Esophagus squamous epithelium (tissue), 5 donors: ENCODE results near the gene CNNM1. TPM values are rescaled to one million over a fixed set of nuclear protein-coding genes. Genes with fewer than 3 reads are reported as not detected.

Source experiments
- DNase-seq: peaks from one replicate; lab custom pipeline; 2025; lab: John Stamatoyannopoulos, UW
- H3K27ac ChIP-seq, 4 donors: fragments of 200-600 bp; sonication (generic); one replicate each; pipeline ENCODE4 v1.5.1; 2016 to 2019; ENCODE audit warnings: mild to moderate bottlenecking in 1 of 4
- H3K27me3 ChIP-seq, 4 donors: fragments of 200-600 bp; sonication (generic); 1 replicate in 3 of 4; 2 replicates in 1 of 4; pipeline versions ENCODE4 v1.5.1 to v1.6.0; 2017 to 2021; ENCODE audit warnings: antibody characterized with exemption in 1 of 4
- H3K36me3 ChIP-seq, 3 donors: fragments of 200-600 bp; sonication (generic); one replicate each; pipeline ENCODE4 v1.5.1; 2016 to 2019
- H3K4me1 ChIP-seq, 3 donors: fragments of 200-600 bp; sonication (generic); one replicate each; pipeline ENCODE4 v1.5.1; 2017 to 2019
- H3K4me3 ChIP-seq, 4 donors: fragments of 200-600 bp; sonication (generic); 1 replicate in 3 of 4; 2 replicates in 1 of 4; pipeline ENCODE4 v1.5.1; 2016 to 2019; ENCODE audit warnings: mild to moderate bottlenecking in 2 of 4, moderate library complexity in 1 of 4
- H3K9me3 ChIP-seq, 3 donors: fragments of 200-600 bp; sonication (generic); one replicate each; pipeline ENCODE4 v1.5.1; 2016 to 2019
- CTCF ChIP-seq, 6 experiments: fragments of 450-650 bp in 4 of 6; fragments of 200-600 bp in 2 of 6; sonication (generic) in 2 of 6; IDR thresholded peaks; one replicate each; pipeline ENCODE4 v1.5.1; 2016 to 2019; ENCODE audit warnings: antibody characterized with exemption in 6 of 6, mild to moderate bottlenecking in 4 of 6, moderate library complexity in 4 of 6
- POLR2A ChIP-seq, 4 donors: fragments of 450-650 bp; IDR thresholded peaks; one replicate each; pipeline ENCODE4 v1.6.1; 2017; ENCODE audit warnings: antibody characterized with exemption in 4 of 4, mild to moderate bottlenecking in 4 of 4, moderate library complexity in 3 of 4
- WGBS, 2 donors: methylation state at CpG; one replicate each; pipeline ENCODE4 v1.1.5; 2018; 5-methylcytosine and 5-hydroxymethylcytosine counted together
- intact Hi-C: fragments of 100-400 bp; cut with DNase I; formaldehyde crosslinking; loops from one replicate; pipeline ENCODE4 v1.15.0; 2022
- total RNA-seq, 4 donors: library from RNA; depleted of rRNA; stranded (reverse); fragments of >200 nt; gene quantifications; one replicate each; pipeline ENCODE4 v1.1.0, GENCODE V29; 2016
- donor health status: DM: yes; HTN: yes; CAD: no.

CNNM1 gene
- total RNA-seq: 1 to 10 TPM; 1.8 to 2.7 (median 2.1) TPM

- no peaks in the 10 kb centered on the region for H3K36me3 ChIP-seq
- no peaks in the 10 kb centered on the region for H3K9me3 ChIP-seq
- DNase-seq: no peak
- H3K27ac ChIP-seq: peak within 1 kb of the TSS in 2 of 4 donors; percentile 18 to 22
- peak within 1 kb of the TSS; percentile 48 to 74 (median 60) for H3K4me3 ChIP-seq
- WGBS, 2 donors: no CpG with 5 or more reads among the region's 24 CpGs
- H3K27me3 ChIP-seq: peaks cover 0 to 50% (median 0%) of the 10 kb centered on the region in 4 donors
- intact Hi-C loops: no loop called here
- peaks cover 12 to 29% (median 12%) of the 10 kb centered on the region in 3 donors for H3K4me1 ChIP-seq
- TF ChIP-seq CTCF (IDR thresholded peaks at IDR 0.05): no peak
- no peak for TF ChIP-seq POLR2A (IDR thresholded peaks at IDR 0.05)
Measured at GRCh38 chr10:99329304-99329553, at the start of gene CNNM1. TSS of gene CNNM1 (plus strand) at chr10:99329356. CDS start at chr10:99329388, 32 bp downstream.

- Histone ChIP-seq H3K9me3 (peaks cover 0 to 8% (median 0%) of the 10 kb centered on the region in 3 donors), H3K4me3 (no peak overlapping the region), H3K36me3 (no peaks in the 10 kb centered on the region), H3K4me1 (no peaks in the 10 kb centered on the region), H3K27me3 (no peaks in the 10 kb centered on the region), H3K27ac (no peak overlapping the region)
- TF ChIP-seq CTCF (IDR thresholded peaks at IDR 0.05) (no peak), POLR2A (IDR thresholded peaks at IDR 0.05) (no peak)
- no peak for DNase-seq
- intact Hi-C loops: no loop called here
- 14 to 17% methylated on average over 1 of the region's 1 CpG for WGBS, 2 donors
Measured at GRCh38 chr10:99279626-99280111, 49.5 kb upstream of the CNNM1 start.

GRCh38 chr10:99280472-99280871 lies 48.7 kb upstream of the CNNM1 start:
- Histone ChIP-seq H3K4me1 (no peaks in the 10 kb centered on the region), H3K4me3 (no peak overlapping the region), H3K27ac (no peak overlapping the region), H3K9me3 (peaks cover 0 to 8% (median 0%) of the 10 kb centered on the region in 3 donors), H3K27me3 (no peaks in the 10 kb centered on the region), H3K36me3 (no peaks in the 10 kb centered on the region)
- no peak for DNase-seq
- 47 to 48% methylated on average over 2 of the region's 2 CpGs for WGBS, 2 donors
- TF ChIP-seq POLR2A (IDR thresholded peaks at IDR 0.05): no peak
- no peak for TF ChIP-seq CTCF (IDR thresholded peaks at IDR 0.05)
- intact Hi-C loops: no loop called here

- intact Hi-C loops: no loop called here
- 18 to 19% methylated on average over 3 of the region's 3 CpGs for WGBS, 2 donors
- no peak for DNase-seq
- H3K27ac ChIP-seq: no peak overlapping the region
- no peak overlapping the region for H3K4me3 ChIP-seq
- H3K36me3 ChIP-seq: no peaks in the 10 kb centered on the region
- no peaks in the 10 kb centered on the region for H3K4me1 ChIP-seq
- H3K27me3 ChIP-seq: no peaks in the 10 kb centered on the region
- no peak for TF ChIP-seq POLR2A (IDR thresholded peaks at IDR 0.05)
- no peak for TF ChIP-seq CTCF (IDR thresholded peaks at IDR 0.05)
- peaks cover 0 to 8% (median 0%) of the 10 kb centered on the region in 3 donors for H3K9me3 ChIP-seq
Measured at GRCh38 chr10:99285881-99286280, 43.3 kb upstream of the CNNM1 start.

- Histone ChIP-seq H3K4me1 (no peaks in the 10 kb centered on the region), H3K27ac (no peak overlapping the region), H3K36me3 (no peaks in the 10 kb centered on the region), H3K4me3 (no peak overlapping the region), H3K27me3 (no peaks in the 10 kb centered on the region), H3K9me3 (no peaks in the 10 kb centered on the region)
- intact Hi-C loops: no loop called here
- DNase-seq: no peak
- WGBS, 2 donors: 100% methylated on average over 1 of the region's 1 CpG
- TF ChIP-seq POLR2A (IDR thresholded peaks at IDR 0.05): no peak
- no peak for TF ChIP-seq CTCF (IDR thresholded peaks at IDR 0.05)
Measured at GRCh38 chr10:99290306-99290705, 38.9 kb upstream of the CNNM1 start.
